ENCODE data around the gene OR2G3.

The OR2G3 gene

GRCh38 chr1:247605286-247605685 is at the start of gene OR2G3:
Gene OR2G3, plus strand, starts transcription at chr1:247605586. Its CDS starts 0 bp downstream, at chr1:247605586.
- no peak for DNase-seq

GRCh38 chr1:247557926-247558674 is 47.3 kb upstream of the OR2G3 start:
- peak; percentile 45 for DNase-seq

- no peak for DNase-seq
Observed at GRCh38 chr1:247561711-247562110, 43.7 kb upstream of the OR2G3 start.

GRCh38 chr1:247562198-247562597 is 43.2 kb upstream of the OR2G3 start:
- DNase-seq = no peak

- DNase-seq = no peak
Observed at GRCh38 chr1:247574236-247574635, 31.1 kb upstream of the OR2G3 start.

- DNase-seq = no peak
Observed at GRCh38 chr1:247574664-247575063, 30.7 kb upstream of the OR2G3 start.

- DNase-seq = peak; percentile 71
Observed at GRCh38 chr1:247576514-247576913, 28.9 kb upstream of the OR2G3 start.

- no peak for DNase-seq
Observed at GRCh38 chr1:247578946-247579460, 26.4 kb upstream of the OR2G3 start.

- no peak for DNase-seq
Observed at GRCh38 chr1:247588060-247588459, 17.3 kb upstream of the OR2G3 start, which contains the start of gene OR2G2. Gene OR2G2, plus strand, starts transcription at chr1:247588360. Its CDS starts 0 bp downstream, at chr1:247588360.

- DNase-seq = no peak
Observed at GRCh38 chr1:247613405-247613804, 8.0 kb downstream of the OR2G3 start.

GRCh38 chr1:247614625-247615024 is 9.2 kb downstream of the OR2G3 start:
- DNase-seq = no peak

- no peak for DNase-seq
Observed at GRCh38 chr1:247627951-247628350, 22.6 kb downstream of the OR2G3 start.

GRCh38 chr1:247638011-247638410 is 32.6 kb downstream of the OR2G3 start:
- no peak for DNase-seq

- peak; percentile 4 for DNase-seq
Observed at GRCh38 chr1:247638781-247639180, 33.4 kb downstream of the OR2G3 start.

- peak; percentile 86 for DNase-seq
Observed at GRCh38 chr1:247639381-247639981, 34.1 kb downstream of the OR2G3 start.

- DNase-seq = no peak
Observed at GRCh38 chr1:247642742-247643141, 37.4 kb downstream of the OR2G3 start.

GRCh38 chr1:247646867-247647266 is 41.5 kb downstream of the OR2G3 start:
- no peak for DNase-seq

GRCh38 chr1:247647864-247648263 is 42.5 kb downstream of the OR2G3 start:
- peak; percentile 42 for DNase-seq

- DNase-seq = no peak
Observed at GRCh38 chr1:247653040-247653439, 47.7 kb downstream of the OR2G3 start.
